SK-N-SH treated with all-trans-retinoic acid at 6 μM for 48 hours (cell line): ENCODE data around the gene ZGLP1.

Experiments used
- ESRRG ChIP-seq: fragments of 250-450 bp; sonication (Bioruptor Pico); IDR thresholded peaks from 2 replicates; pipeline ENCODE4 v1.6.1; 2021; ENCODE audit warnings: mild to moderate bottlenecking
- ISL1 ChIP-seq: fragments of 250-450 bp; sonication (Bioruptor Pico); IDR thresholded peaks from 2 replicates; pipeline ENCODE4 v2.1.2; 2022; ENCODE audit warnings: mild to moderate bottlenecking, moderate library complexity
- OSR1 ChIP-seq: fragments of 250-450 bp; sonication (Bioruptor Pico); IDR thresholded peaks from 2 replicates; pipeline ENCODE4 v1.8.0; 2022; ENCODE audit warnings: moderate library complexity, mild to moderate bottlenecking, inconsistent platforms
- PPARA ChIP-seq: fragments of 250-450 bp; sonication (Bioruptor Pico); IDR thresholded peaks from 2 replicates; pipeline ENCODE4 v1.5.0; 2020; ENCODE audit warnings: mild to moderate bottlenecking, borderline replicate concordance
- SNAI2 ChIP-seq: fragments of 250-450 bp; sonication (Bioruptor Pico); IDR thresholded peaks from 2 replicates; pipeline ENCODE4 v1.5.0; 2020; ENCODE audit warnings: mild to moderate bottlenecking, moderate library complexity
- TCF4 ChIP-seq: fragments of 250-450 bp; sonication (Bioruptor Pico); IDR thresholded peaks from 2 replicates; pipeline ENCODE4 v1.8.0; 2021; ENCODE audit warnings: mild to moderate bottlenecking, moderate library complexity, borderline replicate concordance
- ZFP3 ChIP-seq: fragments of 250-450 bp; sonication (Bioruptor Pico); IDR thresholded peaks from 2 replicates; pipeline ENCODE4 v1.5.0; 2020; ENCODE audit warnings: mild to moderate bottlenecking, moderate library complexity
- ZFP30 ChIP-seq: fragments of 450-650 bp; formaldehyde crosslinking; IDR thresholded peaks from 2 replicates; pipeline ENCODE4 v1.5.0; 2022; ENCODE audit warnings: mild to moderate bottlenecking, moderate library complexity
- ZNF565 ChIP-seq: fragments of 450-650 bp; formaldehyde crosslinking; conservative IDR thresholded peaks from 2 replicates; pipeline ENCODE4 v1.5.0; 2020; ENCODE audit warnings: low read depth, mild to moderate bottlenecking, moderate library complexity
- ZNF70 ChIP-seq: fragments of 450-650 bp; formaldehyde crosslinking; IDR thresholded peaks from 2 replicates; pipeline ENCODE4 v1.5.0; 2020; ENCODE audit warnings: mild to moderate bottlenecking, moderate library complexity
- TF ChIP-seq, protein P1 (sequence below): fragments of 250-450 bp; sonication (Bioruptor Pico); IDR thresholded peaks from 2 replicates; pipeline ENCODE4 v1.8.0; 2020; ENCODE audit warnings: mild to moderate bottlenecking, moderate library complexity, borderline replicate concordance
- TF ChIP-seq, protein P2 (sequence below): fragments of 250-450 bp; sonication (Bioruptor Pico); IDR thresholded peaks from 2 replicates; pipeline ENCODE4 v1.5.1; 2020; ENCODE audit warnings: low read depth, mild to moderate bottlenecking, moderate library complexity
- TF ChIP-seq, protein P3 (sequence below): fragments of 250-450 bp; sonication (Bioruptor Pico); IDR thresholded peaks from 2 replicates; pipeline ENCODE4 v1.8.0; 2021; ENCODE audit warnings: low read depth, mild to moderate bottlenecking, moderate library complexity, borderline replicate concordance

DNA sequence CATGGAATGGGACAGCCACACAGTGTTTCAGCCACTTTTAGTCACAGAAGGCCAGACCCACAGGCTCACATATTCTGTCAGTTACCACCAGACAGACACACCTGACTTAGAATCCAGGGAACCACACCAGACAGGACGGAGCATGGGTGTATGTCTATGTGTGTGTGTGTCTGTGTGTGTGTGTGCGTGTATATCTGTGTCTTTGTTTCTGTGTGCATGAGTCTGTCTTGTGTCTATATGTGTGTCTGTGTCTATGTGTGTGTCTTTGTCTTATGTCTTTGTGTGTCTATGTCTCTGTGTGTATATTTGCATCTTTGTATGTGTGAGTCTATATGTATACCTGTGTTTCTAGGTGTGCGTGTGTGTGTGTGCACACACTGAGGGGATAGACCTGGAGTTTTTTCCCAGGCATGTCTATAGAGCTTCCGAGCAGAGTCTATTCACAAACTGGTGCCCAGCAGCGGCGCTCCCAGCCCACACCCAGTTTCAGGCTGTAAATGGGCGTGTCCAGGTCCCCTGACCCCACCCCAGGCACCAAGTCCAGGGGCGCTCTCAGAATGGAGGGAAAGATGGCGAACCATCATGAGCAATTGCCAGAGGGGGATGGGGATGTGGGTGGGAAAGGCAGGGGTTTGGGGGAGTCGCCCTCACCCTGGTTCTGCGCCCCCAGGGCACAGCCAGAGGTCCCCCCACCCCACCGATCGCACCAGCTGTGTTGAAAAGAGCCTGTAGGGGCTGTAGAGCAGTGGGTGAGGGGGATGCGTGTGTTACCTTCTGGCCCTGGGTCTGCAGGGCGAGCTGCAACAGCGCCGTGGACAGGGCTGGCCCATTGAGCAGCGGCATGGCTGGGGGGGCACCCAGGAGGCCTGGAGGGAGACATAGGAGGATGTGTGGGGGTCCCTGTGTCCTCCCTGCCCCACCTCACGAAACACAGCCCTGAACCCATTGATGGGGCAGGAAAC lies 12.5 kb upstream of the ZGLP1 start:
- TF ChIP-seq, protein P1, sequence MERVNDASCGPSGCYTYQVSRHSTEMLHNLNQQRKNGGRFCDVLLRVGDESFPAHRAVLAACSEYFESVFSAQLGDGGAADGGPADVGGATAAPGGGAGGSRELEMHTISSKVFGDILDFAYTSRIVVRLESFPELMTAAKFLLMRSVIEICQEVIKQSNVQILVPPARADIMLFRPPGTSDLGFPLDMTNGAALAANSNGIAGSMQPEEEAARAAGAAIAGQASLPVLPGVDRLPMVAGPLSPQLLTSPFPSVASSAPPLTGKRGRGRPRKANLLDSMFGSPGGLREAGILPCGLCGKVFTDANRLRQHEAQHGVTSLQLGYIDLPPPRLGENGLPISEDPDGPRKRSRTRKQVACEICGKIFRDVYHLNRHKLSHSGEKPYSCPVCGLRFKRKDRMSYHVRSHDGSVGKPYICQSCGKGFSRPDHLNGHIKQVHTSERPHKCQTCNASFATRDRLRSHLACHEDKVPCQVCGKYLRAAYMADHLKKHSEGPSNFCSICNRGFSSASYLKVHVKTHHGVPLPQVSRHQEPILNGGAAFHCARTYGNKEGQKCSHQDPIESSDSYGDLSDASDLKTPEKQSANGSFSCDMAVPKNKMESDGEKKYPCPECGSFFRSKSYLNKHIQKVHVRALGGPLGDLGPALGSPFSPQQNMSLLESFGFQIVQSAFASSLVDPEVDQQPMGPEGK (CRISPR knock-in tag), result no peak
- TF ChIP-seq, protein P2, sequence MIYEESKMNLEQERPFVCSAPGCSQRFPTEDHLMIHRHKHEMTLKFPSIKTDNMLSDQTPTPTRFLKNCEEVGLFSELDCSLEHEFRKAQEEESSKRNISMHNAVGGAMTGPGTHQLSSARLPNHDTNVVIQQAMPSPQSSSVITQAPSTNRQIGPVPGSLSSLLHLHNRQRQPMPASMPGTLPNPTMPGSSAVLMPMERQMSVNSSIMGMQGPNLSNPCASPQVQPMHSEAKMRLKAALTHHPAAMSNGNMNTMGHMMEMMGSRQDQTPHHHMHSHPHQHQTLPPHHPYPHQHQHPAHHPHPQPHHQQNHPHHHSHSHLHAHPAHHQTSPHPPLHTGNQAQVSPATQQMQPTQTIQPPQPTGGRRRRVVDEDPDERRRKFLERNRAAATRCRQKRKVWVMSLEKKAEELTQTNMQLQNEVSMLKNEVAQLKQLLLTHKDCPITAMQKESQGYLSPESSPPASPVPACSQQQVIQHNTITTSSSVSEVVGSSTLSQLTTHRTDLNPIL, result no peak
- TF ChIP-seq ZNF565, result no peak
- no peak for TF ChIP-seq OSR1 (CRISPR knock-in tag)
- no peak for TF ChIP-seq ZFP3 (CRISPR knock-in tag)
- TF ChIP-seq ZNF70 (CRISPR knock-in tag), result no peak
- TF ChIP-seq, protein P3, sequence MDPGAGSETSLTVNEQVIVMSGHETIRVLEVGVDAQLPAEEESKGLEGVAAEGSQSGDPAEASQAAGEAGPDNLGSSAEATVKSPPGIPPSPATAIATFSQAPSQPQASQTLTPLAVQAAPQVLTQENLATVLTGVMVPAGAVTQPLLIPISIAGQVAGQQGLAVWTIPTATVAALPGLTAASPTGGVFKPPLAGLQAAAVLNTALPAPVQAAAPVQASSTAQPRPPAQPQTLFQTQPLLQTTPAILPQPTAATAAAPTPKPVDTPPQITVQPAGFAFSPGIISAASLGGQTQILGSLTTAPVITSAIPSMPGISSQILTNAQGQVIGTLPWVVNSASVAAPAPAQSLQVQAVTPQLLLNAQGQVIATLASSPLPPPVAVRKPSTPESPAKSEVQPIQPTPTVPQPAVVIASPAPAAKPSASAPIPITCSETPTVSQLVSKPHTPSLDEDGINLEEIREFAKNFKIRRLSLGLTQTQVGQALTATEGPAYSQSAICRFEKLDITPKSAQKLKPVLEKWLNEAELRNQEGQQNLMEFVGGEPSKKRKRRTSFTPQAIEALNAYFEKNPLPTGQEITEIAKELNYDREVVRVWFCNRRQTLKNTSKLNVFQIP (CRISPR knock-in tag), result no peak
- no peak for TF ChIP-seq ISL1
- TF ChIP-seq ESRRG (CRISPR knock-in tag), result no peak
- TF ChIP-seq SNAI2 (CRISPR knock-in tag), result no peak
- no peak for TF ChIP-seq TCF4 (CRISPR knock-in tag)
- TF ChIP-seq ZFP30 (CRISPR knock-in tag), result no peak
- no peak for TF ChIP-seq PPARA (CRISPR knock-in tag)
